GM21515 (cell line): Measurements from ENCODE around the gene UBQLN1.
A peak's percentile ranks its signal among the peaks of the same experiment; 100 is the strongest.

Experiments
- ATAC-seq: cut with Tn5 transposase; IDR thresholded peaks from one replicate; pipeline ENCODE4 v1.9.1; 2021; ENCODE audit not compliant: unreplicated experiment

UBQLN1 gene

DNA sequence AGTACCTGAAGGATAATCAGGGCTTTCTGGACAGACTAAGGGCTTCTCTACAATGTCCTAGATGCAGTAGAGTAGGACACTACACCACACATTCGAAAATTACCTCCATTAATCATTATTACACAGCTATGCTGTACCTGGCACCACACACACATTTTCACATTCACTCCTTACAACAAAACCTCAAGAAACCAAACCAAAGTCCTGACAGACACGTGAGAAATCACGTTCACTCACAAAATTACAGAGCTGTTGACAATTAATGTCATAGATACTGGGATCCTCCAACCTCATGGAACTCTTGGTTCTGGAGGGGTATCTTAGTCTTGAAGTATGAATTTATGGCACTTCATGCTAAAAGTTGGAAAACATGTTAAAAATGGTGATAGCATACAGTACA, 16.3 kb downstream of the UBQLN1 start:
- ATAC-seq: no peak

DNA sequence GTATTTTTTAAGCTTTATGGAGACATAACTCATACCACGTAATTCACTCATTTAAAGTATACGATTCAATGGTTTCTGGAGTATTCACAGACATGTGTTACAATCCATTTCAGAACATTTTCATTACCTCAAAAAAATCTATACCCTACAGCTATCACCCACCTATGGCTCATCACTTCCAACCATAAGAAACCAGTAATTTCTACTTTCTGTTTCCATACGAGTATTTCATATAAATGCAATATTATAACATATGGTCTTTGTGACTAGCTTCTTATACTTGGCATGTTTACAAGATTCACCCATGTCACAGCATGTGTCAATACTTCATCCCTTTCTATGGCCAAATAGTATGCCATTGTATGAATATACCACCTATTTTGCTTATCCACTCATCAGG, 18.8 kb downstream of the UBQLN1 start:
- ATAC-seq: no peak

DNA sequence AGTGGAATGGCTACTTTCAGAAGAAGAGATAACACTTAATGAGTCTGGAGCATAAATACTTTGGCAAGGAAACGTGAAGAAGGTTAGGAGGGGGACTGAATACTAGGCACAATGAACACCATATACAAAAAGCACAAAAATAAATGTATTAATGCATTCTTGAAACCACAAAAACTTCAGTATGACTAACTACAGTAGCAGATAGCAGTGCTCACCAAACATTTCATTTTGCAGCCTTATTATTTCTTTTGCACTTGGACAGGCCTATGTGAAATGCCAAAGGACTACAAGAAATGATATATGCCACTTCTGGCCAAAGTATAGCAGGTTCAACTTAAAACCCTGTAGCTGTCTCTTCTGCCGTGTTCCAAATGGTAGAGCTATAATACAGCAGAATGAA, 26.3 kb downstream of the UBQLN1 start:
- ATAC-seq: no peak

DNA sequence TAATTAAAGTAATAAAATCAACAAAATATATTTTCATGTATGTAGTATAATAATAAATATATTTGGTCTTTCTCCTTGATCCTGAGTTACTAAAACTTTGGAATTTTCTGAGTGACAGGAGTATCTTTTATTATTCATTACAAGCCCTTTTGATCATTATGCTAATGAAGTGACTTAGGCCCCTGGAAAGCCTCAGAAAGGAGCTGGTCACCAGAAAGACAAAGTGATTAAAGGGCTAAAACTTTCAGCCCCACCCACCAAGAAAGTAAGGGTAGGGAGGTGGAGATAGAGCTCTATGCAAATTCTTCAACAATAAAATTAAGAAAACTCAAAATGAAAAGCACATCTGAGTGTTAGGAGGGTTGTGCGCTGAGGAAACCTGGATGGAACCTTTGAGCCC, 27.5 kb downstream of the UBQLN1 start:
- no peak for ATAC-seq

DNA sequence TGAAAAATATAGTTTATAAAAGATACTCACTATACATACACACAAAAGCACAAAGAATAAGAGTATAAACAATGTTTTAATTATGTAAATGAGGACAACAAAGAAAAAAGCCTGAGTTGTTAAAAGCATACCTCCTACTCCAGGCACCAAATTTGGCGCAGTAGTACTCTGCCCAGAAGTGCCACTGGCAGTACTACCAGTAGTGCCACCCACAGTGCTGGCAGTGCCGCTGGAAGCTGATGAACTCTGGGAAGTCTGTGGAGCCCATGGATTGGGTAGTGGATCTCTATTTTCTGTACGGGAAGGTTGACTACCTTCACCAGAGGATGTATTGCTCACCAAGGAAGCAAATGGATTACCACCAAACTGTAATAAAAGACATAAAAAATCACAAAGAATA, 30.2 kb downstream of the UBQLN1 start:
- no peak for ATAC-seq

DNA sequence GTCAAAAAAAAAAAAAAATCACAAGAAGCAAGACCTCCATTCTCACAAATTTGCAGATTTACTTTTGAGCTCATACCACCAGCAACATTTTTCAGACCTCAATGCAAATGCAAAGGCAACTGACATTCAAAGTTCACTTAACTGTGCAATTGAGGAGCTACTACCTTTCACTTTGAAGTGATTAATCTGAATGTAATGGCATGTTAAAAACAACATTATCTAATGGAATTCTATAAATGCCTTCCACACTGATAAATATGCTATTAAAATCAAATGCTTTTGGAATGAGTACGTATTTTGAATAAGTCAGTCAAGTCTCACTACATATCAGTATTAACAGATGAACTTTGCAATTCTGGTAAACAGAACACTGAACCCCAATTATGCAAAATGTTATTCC, 32.3 kb downstream of the UBQLN1 start:
- no peak for ATAC-seq

DNA sequence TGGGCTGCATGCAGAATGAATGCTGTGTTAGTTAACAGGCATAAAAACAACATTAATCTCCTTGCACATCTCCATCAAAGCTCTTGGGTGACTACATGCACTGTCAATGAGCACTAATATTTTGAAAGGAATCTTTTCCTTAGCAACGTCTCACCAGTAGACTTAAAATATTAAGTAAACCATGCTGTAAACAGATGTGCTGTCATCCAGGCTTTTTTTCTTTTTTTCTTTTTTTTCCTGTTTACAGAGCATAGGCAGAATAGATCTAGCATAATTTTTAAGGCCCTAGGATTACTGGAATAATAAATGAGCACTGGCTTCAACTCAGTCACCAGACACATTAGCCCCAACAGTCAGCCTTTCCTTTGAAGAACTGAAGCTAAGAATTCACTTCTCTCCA, 36.3 kb downstream of the UBQLN1 start:
- no peak for ATAC-seq

DNA sequence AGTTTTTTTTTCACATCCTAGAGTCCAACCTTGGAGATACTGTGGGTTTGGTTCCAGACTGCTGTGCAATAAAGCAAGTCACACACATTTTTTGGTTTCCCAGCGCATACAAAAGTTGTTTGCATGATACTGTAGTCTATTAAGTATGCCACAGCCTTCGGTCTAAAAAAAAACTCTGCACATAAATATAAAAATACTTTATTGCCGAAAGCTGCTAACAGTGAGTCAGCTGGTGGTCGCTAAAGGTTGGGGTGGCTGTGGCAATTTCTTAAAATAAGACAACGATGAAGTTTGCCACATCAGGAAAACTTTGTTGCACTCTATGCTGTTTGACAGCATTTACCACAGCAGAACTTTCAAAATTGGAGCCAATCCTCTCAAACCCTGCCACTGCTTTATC, 37.4 kb downstream of the UBQLN1 start:
- no peak for ATAC-seq

DNA sequence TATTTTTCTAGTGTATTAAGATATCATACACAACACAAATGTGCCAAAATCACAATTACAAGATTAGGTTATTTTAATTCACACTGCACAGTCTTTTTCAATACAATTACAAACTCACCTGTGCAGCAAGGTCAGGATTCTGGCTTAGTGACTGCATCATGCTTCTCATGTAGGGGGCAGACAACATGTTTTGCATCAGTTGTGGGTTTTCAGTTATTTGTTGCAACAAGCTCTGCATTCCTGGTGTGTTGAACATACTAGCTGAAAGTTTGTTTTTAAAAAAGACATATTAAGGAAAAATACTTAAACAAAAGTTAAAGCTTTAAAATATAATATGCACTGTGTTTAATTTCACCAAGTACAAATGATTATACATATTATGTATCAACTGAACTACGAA, 38.7 kb downstream of the UBQLN1 start:
- no peak for ATAC-seq

DNA sequence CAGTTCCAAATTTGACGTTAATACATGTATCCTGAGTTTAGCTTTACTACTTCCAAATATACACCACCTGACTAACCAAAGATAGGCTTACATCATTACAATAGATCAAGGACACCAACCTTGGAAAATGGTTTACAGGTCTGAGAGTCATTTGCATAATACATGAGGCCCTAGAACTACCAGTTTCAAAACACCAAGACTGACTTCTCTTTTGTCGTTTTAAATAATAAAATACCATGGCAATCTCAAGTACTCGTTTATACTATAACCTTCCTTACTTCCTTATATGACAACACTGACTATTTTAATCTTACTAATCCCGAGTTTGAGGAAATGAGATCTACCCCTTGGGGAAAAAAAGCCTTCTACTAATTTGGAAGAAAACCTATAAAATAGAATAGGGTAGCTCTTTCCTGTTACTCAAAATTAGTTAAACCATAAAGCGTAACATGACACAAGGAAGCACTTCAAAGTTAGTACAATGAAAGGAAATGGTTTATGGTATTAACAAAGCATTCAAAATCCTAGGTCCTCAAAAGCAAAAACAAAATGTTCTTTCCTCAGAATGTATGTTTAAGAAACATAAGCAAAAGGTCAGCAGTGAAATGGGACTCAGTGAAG, 42.1 kb downstream of the UBQLN1 start:
- ATAC-seq: peak; percentile 93

DNA sequence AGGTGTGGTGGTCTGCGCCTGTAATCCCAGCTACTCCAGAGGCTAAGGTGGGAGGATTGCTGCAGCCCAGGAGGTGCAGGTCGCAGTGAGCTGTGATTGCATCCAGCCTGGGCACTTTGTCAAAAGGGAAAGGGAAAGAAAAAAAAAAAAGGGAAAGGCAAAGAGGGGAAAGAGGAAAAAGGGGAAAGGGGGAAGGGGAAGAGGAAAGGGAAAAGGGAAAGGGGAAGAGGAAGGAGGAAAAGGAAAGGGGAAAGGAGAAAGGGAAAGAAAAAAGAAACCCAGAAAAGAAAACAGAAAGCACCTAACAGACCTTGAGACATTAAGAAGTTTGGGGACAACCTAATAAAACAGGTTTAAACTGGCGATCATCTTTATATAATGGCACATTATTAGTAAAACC, 44.8 kb downstream of the UBQLN1 start:
- ATAC-seq: no peak

DNA sequence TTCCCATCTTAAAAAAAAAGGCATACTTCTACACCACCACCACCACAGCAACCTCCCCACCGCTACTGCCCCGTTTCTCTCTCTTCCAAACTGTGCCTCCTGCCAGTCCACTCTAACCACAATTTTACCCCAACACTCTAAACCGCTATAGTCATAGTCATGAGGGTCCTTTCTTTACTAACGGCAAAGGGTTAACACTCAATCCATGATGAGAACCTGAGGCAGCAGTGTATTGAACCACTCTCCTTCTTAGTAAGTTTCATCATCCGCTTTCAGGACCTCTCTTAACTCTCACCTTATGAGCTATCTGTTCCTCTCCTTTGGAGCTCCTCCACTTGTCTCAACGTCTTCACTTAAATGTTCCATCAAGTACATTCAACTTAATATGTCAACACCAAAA, 50.8 kb downstream of the UBQLN1 start:
- ATAC-seq: no peak

DNA sequence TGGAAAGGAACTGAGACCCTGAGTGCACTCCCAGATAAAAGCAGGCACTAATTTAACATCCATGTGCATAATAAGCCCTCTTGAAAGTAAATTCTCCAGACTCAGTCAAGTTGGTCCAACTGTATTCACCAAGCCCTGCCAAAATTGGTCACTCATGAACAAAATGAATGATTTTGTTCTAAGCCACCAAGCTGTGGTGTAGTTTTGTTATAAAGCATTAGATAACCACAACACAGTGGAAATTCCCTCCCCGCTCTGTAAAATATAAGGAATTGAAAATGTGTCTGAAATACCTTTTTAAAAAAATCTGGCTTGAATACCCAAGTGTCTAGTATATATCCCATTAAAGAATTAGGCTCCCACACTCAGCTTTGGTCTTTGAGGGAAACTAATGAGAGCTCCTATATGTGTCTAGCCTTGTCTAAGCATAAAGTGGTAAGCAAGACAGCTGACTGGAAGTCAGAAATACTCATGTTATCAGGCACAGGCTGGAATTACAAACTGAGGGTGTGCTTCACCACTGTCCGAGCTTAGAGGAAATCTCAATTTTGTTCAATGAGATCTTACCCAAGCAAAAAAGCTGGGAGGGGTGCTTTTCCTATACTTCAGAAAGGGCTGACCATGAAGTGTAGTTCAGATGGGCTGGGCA, 51.6 kb downstream of the UBQLN1 start:
- ATAC-seq: peak; percentile 52

DNA sequence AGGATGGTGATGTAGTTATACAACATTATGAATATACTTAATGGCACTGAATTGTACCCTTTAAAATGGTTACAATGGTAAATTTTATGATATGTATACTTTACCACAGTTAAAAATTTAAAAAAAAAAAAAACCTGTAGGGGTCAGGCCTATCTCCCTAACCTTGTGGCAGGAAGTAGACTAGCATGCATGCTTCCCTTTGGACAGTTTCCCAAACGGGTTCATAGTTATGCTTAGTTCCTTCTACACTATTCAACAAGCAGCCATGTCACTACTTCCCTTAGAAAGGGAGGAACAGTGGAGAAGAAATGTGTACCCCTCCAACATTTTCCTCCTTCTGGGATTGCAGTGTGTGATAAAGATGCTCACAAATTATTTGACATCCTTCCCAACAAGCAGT, 52.3 kb downstream of the UBQLN1 start:
- no peak for ATAC-seq

DNA sequence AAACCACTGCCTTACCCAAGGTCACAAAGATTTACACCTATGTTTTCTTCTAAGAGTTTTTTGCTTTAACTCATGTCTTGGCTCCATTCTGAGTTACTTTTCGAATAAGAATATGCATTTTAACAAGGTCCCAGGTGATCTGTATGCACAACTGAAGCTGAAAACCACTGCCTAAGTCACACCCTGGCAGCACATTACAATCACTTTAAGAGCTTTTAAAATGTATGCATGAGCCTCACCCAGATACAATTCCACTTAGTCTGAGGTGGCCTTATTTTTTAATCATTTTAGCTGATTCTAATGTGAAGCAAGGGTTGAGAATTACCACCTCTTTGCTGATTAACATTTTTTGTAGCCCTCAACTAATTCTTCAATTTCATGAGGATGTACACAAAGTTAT, 55.3 kb downstream of the UBQLN1 start:
- ATAC-seq: no peak

DNA sequence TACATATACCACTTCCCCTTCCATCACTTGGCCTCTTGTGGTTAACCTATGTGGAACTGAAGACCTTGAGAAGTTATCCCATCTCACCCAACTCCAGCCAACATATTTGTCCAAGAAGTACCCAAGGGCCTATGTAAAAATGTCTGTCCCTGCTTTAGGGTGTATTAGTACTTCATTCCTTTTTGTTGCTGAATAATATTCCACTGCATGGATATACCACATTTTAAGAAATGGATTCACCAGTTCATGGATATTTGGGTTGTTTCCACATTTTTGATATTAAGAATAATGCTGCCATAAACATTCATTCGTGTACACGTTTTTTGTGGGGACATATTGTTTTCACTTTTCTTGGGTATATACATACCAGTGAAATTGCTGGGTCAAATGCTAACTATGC, 56.2 kb downstream of the UBQLN1 start:
- no peak for ATAC-seq

DNA sequence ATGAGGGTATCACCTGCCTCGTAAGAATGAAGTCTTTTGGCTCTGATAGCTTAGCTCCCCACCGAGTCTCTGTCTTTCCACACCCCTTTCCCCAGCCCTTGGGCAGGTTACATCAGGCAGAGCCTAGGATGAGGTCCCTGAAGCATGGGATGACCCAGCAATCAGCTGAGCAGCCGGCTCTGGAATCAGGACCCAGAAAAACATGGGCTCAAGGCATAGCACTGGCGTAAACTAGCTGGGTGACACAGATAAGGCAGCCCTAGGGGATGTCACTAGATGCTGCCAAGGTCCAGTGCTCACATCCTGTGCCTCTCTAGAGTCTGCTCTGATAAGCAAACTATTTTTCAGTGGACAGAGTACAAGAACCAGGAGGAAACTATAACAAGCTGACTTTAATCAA, 58.2 kb downstream of the UBQLN1 start:
- ATAC-seq: no peak

DNA sequence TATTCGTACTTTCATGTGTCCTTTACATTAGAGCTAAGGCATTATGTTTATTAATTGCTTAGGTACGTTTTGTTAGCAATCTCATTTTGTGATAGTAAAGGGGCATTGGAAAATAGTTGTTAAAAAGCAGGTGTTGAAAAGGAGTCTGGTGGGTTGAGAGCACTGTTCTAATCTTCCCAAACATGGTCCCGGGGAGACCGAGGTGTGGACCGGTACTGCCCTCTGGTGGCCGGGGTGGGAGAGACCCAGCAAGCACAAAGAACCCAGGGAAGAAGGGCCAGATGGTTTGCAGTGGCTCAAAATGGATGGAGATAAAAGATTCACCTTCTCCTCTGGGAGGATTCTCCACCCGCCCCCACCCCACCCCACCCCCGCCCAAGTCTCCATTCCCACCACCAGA, 58.7 kb downstream of the UBQLN1 start:
- peak; percentile 57 for ATAC-seq

DNA sequence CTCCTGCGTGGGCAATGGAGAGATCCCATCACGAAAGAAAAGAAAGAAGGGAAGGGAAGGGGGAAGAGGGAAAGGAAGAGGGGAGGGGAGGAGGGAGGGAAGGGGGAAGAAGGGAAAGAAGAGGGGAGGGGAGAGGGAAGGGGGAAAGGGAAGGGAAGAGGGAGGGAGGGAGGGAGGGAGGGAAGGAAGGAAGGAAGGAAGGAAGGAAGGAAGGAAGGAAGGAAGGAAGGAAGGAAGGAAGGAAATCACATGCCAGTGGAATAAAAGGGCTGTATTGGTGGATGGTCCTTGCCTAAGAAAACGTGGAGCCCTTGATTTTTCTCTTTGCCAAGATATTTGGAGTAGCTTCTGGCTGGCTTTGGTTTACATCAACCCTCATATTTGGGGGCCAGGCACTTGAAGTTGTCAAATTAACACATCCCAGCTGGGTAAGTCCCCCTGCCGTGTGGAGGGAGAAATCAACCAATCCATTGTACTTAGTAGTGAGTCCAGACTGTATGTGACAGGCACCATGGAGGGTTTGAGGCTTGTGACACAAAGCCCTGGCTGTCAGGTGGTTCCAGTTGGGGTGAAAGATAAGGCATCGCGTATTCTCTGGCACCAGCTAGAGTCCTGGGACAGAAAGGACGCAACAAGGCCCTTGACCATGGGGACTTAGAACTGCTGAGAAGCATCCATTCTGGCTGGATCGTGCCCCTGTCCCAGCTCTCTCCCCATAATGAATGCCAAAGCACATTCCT, 61.1 kb downstream of the UBQLN1 start:
- ATAC-seq: no peak

DNA sequence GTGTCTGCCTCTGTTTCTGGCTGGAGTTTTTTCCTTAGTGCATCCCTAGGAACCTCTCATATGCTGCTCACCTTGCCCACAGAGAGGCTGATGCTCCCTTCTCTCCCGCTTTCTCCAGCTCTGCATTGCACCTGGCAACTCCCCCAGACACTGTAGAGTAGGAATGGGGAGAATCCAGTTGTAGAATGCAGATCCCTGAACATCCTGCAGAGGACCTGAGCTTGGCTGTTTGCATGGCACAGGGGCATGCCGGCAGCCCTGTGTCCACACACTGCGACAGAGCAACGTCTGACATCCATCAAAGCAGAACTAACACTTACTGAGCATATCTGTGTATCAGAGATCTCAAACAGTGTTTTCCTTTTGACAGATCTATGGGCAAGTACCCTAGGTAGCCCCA, 65.0 kb downstream of the UBQLN1 start:
- ATAC-seq: no peak

DNA sequence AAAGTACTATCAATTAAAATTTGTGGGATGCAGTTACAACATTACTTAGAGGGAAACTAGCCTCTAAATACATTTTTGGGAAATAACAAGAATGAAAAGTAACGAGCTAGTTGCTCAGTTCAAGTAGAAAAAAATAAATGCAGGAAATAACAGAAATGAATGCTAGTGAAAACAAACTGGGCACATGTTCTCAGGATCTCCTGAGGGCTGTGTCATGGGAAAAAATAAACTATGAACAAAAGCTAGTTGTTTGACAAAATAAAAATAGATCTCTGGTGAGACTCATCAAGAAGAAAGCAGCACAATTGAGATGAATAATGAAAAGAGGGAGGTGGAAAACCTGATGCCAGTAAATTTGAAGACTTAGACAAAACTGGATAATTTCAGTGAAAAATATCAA, 68.5 kb downstream of the UBQLN1 start:
- no peak for ATAC-seq

DNA sequence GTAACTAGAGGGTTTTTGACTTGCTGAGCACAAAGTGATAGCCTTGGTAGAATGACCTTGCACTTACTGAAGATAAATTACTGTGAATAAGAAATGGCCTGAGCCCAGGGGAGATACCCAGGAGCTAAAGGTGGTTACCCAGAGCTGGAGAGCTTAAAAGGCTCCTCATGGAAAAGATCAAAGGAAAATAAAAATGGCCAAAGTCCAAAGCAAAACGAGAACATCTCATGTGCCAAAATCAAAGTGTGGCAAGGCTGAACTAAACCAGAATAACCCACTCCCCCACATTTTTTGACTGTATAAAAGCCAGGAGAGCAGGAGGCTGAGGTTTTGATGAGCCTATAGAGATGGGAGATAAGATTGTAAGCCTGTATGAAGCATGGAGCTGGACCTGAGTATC, 70.4 kb downstream of the UBQLN1 start:
- no peak for ATAC-seq

DNA sequence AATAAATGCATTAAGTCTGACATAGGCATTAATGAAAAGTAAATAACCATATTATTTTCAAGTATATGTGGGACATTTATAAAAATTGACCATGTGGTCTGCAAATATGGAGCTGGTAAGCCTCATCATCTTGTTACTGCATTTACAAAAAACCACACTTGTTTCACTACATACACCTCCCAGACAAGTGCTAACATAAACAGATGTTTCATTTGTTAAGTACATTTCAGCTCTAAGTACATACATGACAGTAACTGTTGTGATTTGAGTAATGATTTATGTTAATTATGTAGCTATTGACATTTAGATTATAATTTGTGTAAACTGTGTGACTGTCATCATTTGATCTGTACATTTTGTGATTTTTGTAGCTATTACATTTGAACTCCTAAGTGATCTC, 70.9 kb downstream of the UBQLN1 start:
- no peak for ATAC-seq
